NCI-H128 (cell line): ENCODE data around the gene BID.
A peak's percentile ranks its signal among the peaks of the same experiment; 100 is the strongest.

Experiments used
- DNase-seq: peaks from one replicate; lab custom pipeline; 2025; ENCODE audit not compliant: unreplicated experiment; lab: John Stamatoyannopoulos, UW

The BID gene

DNA sequence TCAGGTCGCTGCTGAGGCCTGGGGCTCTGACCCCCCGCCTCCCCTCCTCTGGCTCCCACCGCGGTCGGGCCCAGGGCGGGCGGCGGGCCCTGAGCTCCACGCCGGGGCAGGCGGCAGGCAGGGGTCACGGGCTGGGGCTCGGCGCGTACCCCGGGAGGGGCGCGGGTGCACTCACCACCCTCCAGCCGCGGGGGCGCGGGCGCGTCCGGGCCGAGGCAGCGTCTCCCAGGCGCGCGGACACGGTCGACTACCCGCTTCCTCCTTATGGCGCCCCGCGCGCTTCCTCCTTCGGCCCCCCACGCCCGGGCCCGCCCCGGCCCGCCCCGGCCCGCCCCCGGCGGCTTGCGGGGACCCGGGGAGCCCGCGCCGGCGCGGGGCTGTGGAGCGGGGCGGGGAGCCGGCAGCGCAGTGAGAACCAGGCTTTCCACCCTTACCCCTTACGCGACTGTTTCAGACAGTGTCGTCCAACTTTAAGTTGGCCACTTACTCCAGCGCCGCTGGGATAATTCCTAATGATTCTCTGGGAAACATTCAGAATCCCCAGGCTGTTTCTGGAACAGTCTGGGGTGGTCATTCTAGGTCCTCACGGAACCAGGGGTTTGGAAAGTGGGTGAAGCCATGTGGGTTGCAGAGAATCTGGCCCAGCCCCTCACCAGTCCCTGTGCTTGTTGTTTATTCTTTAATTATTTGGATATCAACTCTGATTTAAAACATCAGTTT is at the start of gene BID:
Gene BID (minus strand): TSS at position 264 of the 720 bp plus-strand sequence. CDS start 24,353 bp downstream, outside the sequence.
- DNase-seq: no peak

DNA sequence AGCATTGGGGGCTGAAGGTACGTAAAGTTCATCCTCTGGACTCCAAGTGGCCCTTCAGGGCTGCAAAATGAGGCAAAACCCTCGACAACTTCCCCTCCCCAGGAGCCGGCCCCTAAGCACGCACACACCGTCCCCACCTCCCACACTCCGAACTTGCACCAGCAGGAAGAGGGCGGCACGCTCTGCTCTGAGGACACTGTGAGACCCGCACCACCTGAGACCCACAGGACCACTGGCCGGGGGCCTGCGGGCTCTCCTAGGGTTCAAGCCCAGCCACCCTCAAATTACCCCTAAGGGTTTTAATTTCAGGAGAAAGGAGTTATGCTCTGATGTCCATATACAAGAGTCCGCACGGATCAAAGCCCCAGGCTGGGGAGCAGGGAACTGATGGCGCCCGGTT is 49.7 kb upstream of the BID start:
- DNase-seq: no peak

DNA sequence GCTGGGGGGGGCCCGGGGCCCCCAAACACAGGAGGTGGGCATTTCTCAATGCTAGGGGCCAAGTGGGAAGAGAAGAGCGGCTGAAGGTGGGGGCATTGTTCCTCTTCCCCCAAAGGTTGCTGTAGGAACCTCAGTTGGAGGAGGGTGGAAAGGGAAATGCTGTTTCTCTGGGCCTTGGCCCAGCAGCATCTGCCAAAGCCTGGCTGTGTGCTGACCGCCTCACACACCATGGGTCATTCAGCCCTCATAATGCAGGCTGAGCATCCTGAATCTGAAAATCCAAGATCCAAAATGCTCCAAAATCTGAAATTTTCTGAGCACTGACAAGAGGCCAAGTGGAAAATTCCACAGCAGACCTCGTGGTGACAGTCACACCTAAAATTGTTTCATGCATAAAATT is 49.0 kb upstream of the BID start:
- no peak for DNase-seq

DNA sequence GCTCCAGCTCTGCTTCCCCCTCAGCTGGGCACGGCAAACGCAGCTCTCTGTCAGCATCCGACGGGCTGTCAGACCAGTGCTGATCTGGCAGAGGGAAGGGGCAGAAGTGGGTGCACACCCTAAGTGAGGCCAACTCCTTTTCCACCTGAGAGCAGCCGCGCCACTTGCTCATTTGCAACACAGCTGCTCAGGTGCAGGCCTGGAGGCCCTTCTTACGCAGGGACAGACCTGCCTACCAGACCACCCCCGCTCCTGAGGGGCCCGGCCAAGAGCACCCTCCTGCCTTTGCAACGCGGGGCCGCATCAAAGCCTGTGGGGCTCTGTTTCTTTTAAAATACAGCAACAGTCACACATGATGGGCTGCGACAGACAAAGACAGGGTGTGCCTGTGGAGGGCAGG is 47.8 kb upstream of the BID start:
- no peak for DNase-seq

DNA sequence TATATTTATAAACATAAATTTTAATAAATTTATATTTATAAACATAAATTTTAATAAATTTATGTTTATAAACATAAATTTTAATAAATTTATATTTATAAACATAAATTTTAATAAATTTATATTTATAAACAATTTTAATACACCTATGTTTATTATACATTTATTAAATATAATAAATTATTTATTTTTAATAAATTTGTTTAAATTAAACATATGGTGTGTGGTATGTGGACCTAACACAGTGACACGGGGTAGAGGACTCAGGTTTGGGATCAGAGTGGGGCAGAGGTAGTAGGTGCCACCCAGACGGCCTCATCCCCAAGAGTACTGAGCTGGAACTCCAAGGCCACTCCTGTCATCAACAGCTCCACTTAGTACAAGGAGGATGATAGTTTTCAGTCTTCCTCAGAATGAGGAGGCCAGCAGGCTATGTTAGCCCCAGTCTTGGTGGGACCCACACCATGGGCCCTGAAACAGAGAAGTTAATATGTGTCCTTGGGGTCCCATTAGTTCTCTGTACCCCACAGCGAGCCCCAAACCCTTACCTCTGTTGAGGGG is 46.7 kb upstream of the BID start:
- no peak for DNase-seq

DNA sequence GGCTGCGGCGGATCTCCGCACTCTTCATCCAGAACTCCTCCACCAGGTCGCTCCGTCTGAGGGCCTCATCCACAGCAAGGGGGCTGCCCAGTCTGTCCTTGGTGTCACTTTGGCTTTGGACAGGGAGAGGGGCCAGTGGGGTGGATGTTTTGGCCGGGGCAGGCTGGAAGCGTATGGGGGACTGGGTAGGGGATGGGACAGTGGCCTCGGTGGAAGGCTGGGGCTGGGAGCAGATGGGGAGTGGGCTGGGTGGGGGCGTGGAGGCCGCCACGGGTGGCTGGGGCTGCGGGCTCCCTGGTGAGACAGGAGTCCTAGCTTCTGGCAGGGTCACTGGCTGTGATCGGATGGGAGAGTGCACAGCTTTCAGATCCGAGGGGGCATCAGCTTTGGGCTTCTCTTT is 44.4 kb upstream of the BID start:
- DNase-seq: no peak

DNA sequence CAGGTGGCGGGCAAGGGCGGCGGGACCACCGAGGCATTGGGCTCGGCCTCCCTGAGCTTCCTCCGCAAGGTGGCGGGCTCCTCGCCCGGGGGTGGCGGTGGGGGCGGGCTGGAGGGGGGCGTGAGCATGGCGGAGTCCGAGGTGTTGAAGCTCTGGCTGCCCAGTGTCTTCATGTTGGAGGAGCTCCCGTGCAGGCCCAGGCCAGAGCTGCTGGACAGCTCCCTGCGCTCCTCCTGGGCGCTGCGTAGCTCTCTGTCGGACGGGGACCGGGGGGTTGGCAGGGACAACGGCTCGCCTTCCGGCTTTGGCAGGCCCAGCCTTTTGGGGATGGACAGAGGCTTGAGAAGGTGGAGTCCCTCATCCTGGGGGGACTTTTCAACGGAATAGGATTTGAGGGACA is 43.9 kb upstream of the BID start:
- no peak for DNase-seq

DNA sequence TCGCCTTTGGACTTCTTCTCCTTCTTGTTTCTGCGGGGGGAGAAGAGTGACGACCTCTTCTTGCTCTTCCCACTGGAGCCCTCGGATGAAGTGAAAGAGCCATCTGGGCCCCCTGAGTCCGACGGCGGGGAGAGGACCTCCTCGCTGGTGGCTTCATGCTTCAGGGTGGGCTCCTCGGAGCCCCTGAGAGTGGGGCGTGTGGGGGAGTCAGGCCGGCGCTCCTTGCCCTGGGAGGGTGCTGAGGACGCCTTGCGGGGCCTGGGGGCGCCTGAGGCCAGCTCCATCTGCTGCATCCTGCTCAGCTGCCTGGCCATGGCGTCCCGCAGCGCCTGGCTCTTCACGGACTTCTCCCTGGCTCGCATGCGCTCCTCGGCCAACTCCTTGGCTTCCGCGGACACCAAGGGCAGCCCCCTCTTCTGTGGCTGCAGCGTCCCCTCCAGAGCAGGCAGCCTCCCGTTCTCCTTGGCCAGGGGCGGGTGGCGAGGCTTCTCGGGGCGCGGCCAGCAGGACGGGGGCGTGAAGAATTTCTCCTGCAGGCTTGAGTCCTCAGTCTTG is 43.3 kb upstream of the BID start:
- DNase-seq: no peak

DNA sequence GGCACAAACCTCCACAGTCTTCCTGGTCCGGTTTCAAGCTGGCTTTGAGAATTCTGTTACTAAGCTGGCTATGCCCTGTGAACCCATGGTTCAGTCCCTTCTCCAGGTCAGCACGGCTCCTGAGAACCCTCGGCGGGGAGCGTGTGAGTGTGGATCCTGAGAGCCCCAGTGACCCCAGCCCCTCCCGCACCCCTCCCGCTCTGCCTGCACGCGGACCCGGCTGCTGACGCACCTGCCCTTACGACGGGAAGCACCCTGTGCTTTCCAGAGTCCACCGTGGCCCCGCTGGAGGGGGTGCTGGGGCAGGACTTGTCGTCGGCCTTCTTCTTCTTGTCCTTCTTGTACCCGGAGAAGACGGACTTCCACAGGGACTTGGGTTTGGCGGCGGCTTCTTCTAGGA is 42.8 kb upstream of the BID start:
- DNase-seq: no peak

DNA sequence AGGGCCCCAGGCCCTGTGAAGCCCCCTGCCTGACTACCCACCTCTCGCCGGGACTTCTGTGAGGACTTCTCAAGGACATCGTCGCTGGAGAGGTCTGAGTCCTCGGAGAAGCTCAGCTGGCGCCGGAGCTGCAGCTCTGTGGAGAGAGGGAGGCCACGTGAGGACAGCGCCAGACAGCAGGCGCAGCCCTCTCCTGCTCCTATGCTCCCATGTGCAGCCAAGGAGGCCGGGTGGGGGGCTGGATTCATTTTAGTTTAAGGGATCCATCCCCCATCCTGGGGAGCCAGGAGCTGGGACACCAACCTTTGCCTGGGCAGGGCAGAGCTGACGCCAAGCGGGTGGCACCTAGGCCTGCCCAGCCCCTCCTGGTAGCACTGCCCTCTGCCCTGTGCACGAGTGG is 42.4 kb upstream of the BID start:
- no peak for DNase-seq

DNA sequence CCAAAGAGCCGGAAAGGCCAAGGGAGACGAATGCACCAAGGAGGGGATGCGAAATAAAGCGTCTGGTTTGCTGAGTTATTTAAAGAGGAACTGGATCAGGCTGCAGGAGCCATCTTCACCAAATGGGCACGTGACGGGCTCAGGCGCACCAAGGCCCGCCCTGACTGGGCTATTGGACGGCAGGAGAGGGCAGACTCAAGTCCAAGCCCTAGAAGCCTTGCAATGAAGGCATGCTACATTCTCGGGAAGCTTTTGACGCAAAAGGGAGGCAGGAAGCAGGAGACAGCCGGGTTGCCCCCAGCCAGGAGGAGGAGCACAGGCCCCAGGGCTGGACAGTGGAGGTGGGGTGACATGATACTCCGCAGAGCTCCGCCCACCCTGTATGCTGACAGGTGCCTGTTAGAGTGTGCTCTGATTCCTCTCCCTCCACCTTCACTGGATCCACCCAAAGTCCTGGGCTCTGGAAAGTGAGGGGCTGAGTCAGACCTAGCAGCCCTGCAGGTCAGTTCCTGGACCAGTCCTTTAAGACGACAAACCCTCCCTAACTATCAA is 41.5 kb upstream of the BID start:
- no peak for DNase-seq

DNA sequence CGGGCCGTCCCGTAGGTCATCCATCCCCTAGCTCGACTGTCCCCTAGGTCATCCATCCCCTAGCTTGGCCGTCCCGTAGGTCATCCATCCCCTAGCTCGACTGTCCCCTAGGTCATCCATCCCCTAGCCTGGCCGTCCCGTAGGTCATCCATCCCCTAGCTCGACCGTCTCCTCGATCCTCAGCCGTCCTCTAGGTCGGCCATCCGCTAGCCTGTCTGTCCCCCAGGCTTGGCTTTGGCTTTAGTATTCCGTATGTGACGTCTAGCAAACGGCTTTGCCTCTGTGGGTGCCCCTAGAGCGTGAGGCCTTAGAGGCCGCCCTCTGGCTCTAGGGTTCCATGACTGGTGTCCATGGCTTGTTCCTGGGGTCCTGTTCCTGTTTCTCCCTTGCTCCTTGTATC is 40.6 kb upstream of the BID start:
- DNase-seq: no peak

DNA sequence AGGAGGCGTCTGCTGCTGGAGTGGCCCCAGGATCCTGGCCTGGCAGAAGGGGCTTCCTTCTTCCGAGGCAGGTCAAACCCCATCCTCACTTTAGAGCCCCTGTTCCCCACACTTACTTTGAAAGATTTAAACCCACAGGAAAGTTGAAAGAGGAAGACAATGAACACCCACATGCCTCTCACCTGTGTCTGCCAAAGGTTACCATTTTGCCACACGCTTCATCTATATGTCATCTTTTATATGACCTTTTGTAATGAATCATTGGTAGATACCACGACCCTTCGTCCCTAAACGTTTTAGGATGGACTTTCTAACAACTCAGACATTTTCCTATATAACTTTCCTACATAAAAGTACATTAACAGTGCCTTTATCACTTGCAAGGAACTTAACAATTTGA is 39.8 kb upstream of the BID start:
- DNase-seq: no peak

DNA sequence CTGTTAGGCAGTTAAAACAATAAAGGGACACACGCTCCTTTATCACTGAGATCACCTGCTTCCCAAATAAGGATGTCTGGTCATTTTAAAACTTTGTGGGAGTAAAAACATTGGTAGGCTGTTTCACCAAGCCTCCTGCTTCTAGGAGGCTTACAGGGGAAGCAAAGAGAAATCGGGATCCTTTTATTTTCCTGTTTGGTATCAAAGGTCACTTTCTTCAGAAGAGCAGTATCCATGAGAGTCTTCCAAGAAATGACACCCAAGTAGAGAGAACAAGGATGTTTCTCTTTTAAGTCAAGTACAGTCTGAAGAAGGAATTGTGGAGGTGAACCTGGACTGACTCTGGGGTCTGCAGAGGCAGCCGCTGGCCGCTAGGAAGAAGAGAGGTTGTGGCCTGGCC is 36.9 kb upstream of the BID start:
- no peak for DNase-seq

DNA sequence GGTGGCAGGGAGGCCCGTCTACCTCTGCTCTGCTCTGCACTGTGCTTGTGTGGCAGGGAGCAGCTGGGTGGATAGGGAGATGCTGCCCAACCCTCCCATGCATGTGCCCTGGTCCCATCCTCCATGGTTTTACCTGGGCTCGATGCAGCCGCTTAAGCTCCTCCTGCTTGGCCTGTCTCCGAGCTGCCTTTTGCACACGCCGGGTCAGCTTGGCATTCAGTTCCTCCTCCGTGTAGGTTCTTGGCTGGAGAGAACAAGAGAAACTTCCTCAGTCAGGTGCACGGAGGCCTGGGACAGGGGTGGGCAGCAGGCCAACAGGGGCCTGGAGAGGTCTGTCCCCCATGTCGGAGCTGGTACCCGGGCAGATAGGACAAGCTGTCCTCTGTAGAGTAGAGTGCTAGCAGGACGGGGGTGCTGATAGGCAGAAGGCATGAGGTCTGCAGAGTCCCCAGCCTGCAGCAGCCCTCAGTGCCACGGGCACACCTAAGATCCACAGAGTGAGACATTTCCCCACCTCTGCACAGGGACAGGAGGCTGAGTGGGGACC is 36.4 kb upstream of the BID start:
- DNase-seq: no peak

DNA sequence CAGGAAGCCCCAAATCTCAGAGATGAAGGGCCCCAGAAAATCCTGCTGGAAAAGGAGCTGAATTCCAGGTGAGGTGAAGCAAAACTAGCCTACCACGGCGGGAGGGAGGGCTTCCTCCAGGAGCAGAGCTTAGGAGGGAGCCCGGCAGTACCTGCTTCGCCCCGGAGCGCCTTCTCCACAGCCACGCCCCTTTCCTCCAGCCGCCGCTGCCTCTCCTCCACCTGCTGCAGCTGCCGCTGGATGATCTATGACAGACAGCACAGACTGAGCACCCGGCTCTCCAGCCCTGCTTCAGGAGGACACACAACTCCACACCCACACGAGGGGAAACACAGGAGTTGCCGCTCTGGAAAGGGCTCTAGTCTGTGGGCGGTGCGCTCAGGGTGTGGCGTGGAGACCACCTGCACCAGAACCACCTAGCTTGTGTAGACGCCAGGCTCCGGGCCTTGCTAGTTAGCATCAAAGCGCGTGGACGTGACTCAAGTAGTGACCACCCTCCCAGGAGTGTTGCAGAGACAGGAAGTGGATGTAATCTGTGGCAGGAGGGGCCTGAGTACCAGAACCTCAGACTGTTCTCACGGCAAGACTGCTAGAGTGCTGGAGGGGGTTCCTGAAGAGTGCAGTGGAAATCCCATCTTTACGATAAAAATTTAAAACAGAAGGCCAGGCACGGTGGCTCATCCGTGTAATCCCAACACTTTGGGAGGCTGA is 34.6 kb upstream of the BID start:
- peak; percentile 42 for DNase-seq

DNA sequence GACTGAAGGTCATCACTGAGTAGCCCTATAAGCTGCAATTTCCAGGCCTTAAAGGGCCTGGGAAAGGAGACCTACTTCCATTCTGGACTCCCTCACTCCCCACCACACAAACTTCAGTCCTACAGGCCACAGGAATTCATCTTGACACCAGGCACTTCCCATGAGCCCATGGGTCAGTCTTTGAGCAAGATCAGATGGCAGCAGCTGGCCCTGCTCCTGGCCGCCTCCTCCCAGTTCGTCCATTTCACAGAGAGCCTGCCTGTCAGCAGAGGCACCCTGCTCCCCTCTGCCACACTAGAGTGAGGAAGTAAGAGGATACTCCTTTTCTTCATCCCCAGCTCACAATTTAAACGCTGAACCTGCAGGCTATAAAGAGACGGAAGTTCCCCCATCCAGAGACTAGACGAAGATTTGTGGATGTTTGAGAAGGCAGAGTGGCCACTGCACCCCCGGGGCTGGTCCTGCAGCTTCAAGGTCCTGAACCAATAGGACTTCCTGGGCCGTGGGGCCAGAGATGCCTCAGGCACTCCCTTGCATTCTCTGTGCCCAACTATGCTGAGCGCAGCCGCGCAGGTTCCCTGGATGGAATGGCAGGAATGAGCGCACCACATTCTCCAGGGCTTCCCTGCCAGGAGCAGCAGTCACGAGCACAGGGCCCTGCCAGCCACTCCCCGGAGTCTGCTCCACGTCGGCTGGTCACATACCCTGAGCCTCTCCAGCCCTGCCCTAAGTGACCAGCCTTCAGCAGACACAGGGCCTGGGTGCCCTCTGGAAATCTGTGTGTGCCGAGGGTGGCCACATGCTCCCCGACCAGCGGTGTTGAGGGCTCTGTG is 33.5 kb upstream of the BID start:
- DNase-seq: no peak

DNA sequence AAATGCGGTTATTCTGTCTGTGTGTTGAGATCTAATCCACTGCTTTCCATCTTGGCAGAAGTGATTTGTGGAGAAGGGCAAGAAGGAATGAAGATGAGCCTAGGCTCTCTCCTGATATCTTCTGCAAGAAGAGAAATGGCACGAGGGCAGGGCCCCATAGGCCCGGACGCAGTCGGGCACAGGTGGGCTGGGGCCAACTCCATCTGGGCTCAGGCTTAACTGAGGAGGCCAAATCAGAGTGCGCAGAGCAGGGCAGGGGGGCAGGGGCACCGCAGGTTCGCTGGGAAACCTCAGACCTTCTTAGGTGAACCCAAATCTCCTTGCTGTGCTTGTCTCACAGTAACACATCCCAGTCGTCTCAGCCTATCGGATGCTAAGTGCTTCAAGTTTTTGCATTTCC is 32.8 kb upstream of the BID start:
- DNase-seq: no peak

DNA sequence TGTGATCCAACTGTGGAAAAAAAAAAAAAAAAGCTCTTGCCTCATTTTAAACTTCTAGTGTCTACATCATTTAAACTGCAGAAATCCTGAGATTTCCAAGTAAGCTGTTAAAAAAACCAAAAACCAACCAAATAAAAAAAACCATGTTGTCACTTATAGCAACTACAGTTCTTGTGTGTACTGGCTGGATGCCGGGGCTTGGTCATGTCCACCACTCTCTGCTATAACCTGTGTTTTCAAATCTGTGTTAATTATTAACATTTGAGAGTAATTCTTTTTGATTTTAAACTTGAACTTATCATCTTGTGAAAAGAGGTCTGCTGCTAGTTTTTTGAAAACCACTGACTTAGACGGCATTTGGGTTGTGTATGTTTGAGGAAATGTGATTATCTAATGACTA is 32.2 kb upstream of the BID start:
- no peak for DNase-seq

DNA sequence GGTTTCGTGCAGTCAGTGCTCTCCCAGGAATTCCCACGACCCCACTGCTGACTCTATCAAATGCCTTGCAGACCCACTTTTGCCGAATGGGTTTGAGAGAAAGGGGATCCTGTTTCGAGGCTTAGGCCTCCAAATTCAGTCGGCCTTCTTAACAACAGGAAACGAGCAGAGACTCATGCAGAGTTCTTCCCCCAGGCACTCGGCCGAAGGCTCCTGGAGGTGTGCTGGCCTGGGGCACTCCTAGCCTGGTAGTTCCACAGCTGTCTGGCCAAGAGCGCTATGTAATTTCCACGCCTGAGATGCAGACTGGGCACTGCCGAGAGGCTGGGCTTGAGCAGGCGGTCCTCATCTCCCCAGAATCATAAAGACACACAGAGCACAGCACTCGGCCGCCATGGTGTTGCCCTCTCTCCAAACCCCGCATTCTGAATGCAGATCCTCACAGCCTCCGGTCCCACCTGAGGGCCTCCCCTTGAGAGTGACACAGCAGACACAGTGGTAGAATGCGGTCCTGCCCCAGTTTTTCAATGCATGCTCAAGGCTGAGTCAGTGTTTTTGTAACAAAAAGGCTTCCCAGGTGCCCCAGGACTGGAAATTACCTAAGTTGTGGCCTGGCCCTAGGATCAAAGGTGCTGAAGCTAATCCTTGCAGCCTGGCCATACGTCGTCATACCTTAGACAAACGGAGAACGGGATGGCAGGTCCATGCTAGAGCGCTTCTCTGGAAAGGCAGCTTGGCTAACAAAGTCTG is 30.2 kb upstream of the BID start:
- DNase-seq: no peak
